ENCODE measurements around the gene SF3A2.

The SF3A2 gene

DNA sequence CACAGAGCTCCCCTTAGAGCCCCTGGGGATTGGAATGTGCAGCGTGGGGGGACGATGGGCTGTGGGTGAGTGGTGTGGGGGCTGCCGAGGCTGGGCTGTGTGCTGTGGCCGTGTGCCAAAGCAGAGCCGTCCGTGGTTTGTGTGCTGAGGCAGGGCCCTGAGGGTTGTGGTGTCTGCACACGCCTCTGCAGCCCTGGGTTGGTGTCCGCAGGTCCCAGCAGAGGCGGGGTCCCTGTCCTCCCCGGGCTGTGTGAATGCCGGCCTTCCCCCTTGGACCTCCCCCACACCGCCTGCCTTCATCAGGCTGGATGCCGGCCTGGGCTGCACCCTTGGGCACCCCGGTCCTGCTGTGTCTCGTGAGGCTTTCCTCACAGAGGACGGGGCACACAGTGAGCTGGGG lies 46.7 kb upstream of the SF3A2 start:
- H3K4me1 ChIP-seq (ENCODE audit: insufficient read depth, low read length, poor library complexity, severe bottlenecking) = no peaks in the 10 kb centered on the region

GRCh38 chr19:2190848-2191455 lies 45.7 kb upstream of the SF3A2 start:
- Histone ChIP-seq H3K4me1 (ENCODE audit: insufficient read depth, low read length, poor library complexity, severe bottlenecking) (no peaks in the 10 kb centered on the region), H3K36me3 (ENCODE audit: insufficient read depth, low read length) (peaks cover 91% of the 10 kb centered on the region; the same call in 1 of the 2 replicates), H3K9ac (ENCODE audit: low read depth, low read length, poor library complexity, severe bottlenecking) (no peak overlapping the region), H3K9me3 (ENCODE audit: insufficient read depth, low read depth, low read length) (no peaks in the 10 kb centered on the region), H3K27me3 (ENCODE audit: insufficient read depth, low read length, poor library complexity, severe bottlenecking) (no peaks in the 10 kb centered on the region), H3K79me2 (ENCODE audit: insufficient read depth, low read length) (peaks cover 42% of the 10 kb centered on the region; the same call in 1 of the 2 replicates), H3K4me3 (ENCODE audit: low read length, poor library complexity, severe bottlenecking) (no peak overlapping the region), H4K20me1 (ENCODE audit: insufficient read depth, low read length, poor library complexity, severe bottlenecking) (peaks cover 26% of the 10 kb centered on the region), H3K4me2 (ENCODE audit: low read depth, low read length, poor library complexity, severe bottlenecking) (no peak overlapping the region), H2AFZ (ENCODE audit: low read length) (no peak overlapping the region), H3K9me2 (replicated peaks; ENCODE audit: low read depth, low read length) (no peaks in the 10 kb centered on the region), H3F3A (ENCODE audit: low read depth) (no peaks in the 10 kb centered on the region)
- TF ChIP-seq, protein P1, sequence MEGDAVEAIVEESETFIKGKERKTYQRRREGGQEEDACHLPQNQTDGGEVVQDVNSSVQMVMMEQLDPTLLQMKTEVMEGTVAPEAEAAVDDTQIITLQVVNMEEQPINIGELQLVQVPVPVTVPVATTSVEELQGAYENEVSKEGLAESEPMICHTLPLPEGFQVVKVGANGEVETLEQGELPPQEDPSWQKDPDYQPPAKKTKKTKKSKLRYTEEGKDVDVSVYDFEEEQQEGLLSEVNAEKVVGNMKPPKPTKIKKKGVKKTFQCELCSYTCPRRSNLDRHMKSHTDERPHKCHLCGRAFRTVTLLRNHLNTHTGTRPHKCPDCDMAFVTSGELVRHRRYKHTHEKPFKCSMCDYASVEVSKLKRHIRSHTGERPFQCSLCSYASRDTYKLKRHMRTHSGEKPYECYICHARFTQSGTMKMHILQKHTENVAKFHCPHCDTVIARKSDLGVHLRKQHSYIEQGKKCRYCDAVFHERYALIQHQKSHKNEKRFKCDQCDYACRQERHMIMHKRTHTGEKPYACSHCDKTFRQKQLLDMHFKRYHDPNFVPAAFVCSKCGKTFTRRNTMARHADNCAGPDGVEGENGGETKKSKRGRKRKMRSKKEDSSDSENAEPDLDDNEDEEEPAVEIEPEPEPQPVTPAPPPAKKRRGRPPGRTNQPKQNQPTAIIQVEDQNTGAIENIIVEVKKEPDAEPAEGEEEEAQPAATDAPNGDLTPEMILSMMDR (conservative IDR thresholded peaks at IDR 0.05; ENCODE audit: low read length) = no peak
- TF ChIP-seq EZH2phosphoT487 (IDR thresholded peaks at IDR 0.05; ENCODE audit: borderline replicate concordance) = no peak

More for the DNA sequence above, 46.7 kb upstream of the SF3A2 start:
- H3K9me2 ChIP-seq (replicated peaks; ENCODE audit: low read depth, low read length) = no peaks in the 10 kb centered on the region
- peaks cover 48% of the 10 kb centered on the region for H3K79me2 ChIP-seq (ENCODE audit: insufficient read depth, low read length)
- H3K27me3 ChIP-seq (ENCODE audit: insufficient read depth, low read length, poor library complexity, severe bottlenecking) = no peaks in the 10 kb centered on the region
- peaks cover 91% of the 10 kb centered on the region; the same call in 1 of the 2 replicates for H3K36me3 ChIP-seq (ENCODE audit: insufficient read depth, low read length)
- peaks cover 34% of the 10 kb centered on the region for H4K20me1 ChIP-seq (ENCODE audit: insufficient read depth, low read length, poor library complexity, severe bottlenecking)
- H3F3A ChIP-seq (ENCODE audit: low read depth) = no peaks in the 10 kb centered on the region
- H3K4me3 ChIP-seq (ENCODE audit: low read length, poor library complexity, severe bottlenecking) = no peak overlapping the region
- TF ChIP-seq, protein P1 (conservative IDR thresholded peaks at IDR 0.05; ENCODE audit: low read length) = no peak
- TF ChIP-seq EZH2phosphoT487 (IDR thresholded peaks at IDR 0.05; ENCODE audit: borderline replicate concordance) = no peak
- no peaks in the 10 kb centered on the region for H3K9me3 ChIP-seq (ENCODE audit: insufficient read depth, low read depth, low read length)
- H2AFZ ChIP-seq (ENCODE audit: low read length) = no peak overlapping the region
- H3K4me2 ChIP-seq (ENCODE audit: low read depth, low read length, poor library complexity, severe bottlenecking) = no peak overlapping the region
- H3K9ac ChIP-seq (ENCODE audit: low read depth, low read length, poor library complexity, severe bottlenecking) = no peak overlapping the region

GRCh38 chr19:2191456-2192310 lies 44.9 kb upstream of the SF3A2 start:
- H3K9me2 ChIP-seq (replicated peaks; ENCODE audit: low read depth, low read length) = no peaks in the 10 kb centered on the region

More at GRCh38 chr19:2191456-2192310, 44.9 kb upstream of the SF3A2 start:
- Histone ChIP-seq H3K4me2 (ENCODE audit: low read depth, low read length, poor library complexity, severe bottlenecking) (no peak overlapping the region), H3K36me3 (ENCODE audit: insufficient read depth, low read length) (peaks cover 90% of the 10 kb centered on the region; the same call in 1 of the 2 replicates), H3K9ac (ENCODE audit: low read depth, low read length, poor library complexity, severe bottlenecking) (no peak overlapping the region), H4K20me1 (ENCODE audit: insufficient read depth, low read length, poor library complexity, severe bottlenecking) (peaks cover 26% of the 10 kb centered on the region), H3K79me2 (ENCODE audit: insufficient read depth, low read length) (peaks cover 42% of the 10 kb centered on the region; the same call in 1 of the 2 replicates), H3K4me3 (ENCODE audit: low read length, poor library complexity, severe bottlenecking) (no peak overlapping the region), H3K4me1 (ENCODE audit: insufficient read depth, low read length, poor library complexity, severe bottlenecking) (no peaks in the 10 kb centered on the region), H2AFZ (ENCODE audit: low read length) (no peak overlapping the region), H3K27me3 (ENCODE audit: insufficient read depth, low read length, poor library complexity, severe bottlenecking) (no peaks in the 10 kb centered on the region), H3F3A (ENCODE audit: low read depth) (no peaks in the 10 kb centered on the region), H3K9me3 (ENCODE audit: insufficient read depth, low read depth, low read length) (no peaks in the 10 kb centered on the region)
- TF ChIP-seq EZH2phosphoT487 (IDR thresholded peaks at IDR 0.05; ENCODE audit: borderline replicate concordance) = no peak
- TF ChIP-seq, protein P1 (conservative IDR thresholded peaks at IDR 0.05; ENCODE audit: low read length) = no peak
